ENCODE measurements around the gene ATXN3. TPM values are rescaled to one million over a fixed set of nuclear protein-coding genes. Genes with fewer than 3 reads are reported as not detected.
"Not testable (repeated sequence)": the region's sequence is repeated elsewhere in the genome, so short reads cannot be mapped to it uniquely, and the experiment has no call there.

The ATXN3 gene
- total RNA-seq, 4 donors from 2014 or later, result 47.5 to 166 (median 121) TPM

DNA sequence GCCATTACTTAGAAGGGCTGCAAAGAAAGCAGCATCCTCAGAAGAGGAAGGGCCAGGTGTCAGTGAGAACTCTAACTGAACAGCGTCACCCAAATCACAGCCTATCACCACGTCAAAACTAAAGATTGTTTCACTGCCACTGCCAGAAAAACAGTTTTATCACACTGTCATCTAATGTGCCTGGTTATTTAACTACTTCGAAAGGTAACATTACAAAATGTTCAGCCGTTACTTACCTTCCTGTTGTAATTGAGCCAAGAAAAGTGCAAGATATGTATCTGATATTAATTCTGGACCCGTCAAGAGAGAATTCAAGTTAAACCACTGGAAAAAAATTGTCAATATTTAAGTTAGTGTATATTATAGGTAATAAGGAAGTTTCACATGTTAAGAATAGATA, 17.9 kb downstream of the ATXN3 start:
- H3K9me3 ChIP-seq, result no peaks in the 10 kb centered on the region
- intact Hi-C loops (cut with DNase I; ENCODE audit: low total_unique reads), result no loop called here
- TF ChIP-seq CTCF (IDR thresholded peaks at IDR 0.05), result no peak
- TF ChIP-seq POLR2A (IDR thresholded peaks at IDR 0.05), result no peak
- DNase-seq, result no peak
- H3K4me3 ChIP-seq, result no peak overlapping the region
- no peaks in the 10 kb centered on the region for H3K36me3 ChIP-seq
- no peaks in the 10 kb centered on the region for H3K4me1 ChIP-seq
- no peak overlapping the region for H3K27ac ChIP-seq
- H3K27me3 ChIP-seq, result no peaks in the 10 kb centered on the region

GRCh38 chr14:92074555-92074954, 31.8 kb downstream of the ATXN3 start:
- H3K4me1 ChIP-seq, result no peaks in the 10 kb centered on the region
- H3K36me3 ChIP-seq, result no peaks in the 10 kb centered on the region
- no peaks in the 10 kb centered on the region for H3K27me3 ChIP-seq
- no peak overlapping the region for H3K4me3 ChIP-seq
- intact Hi-C loops (cut with DNase I; ENCODE audit: low total_unique reads), result no loop called here
- TF ChIP-seq POLR2A (IDR thresholded peaks at IDR 0.05) (no peak), CTCF (IDR thresholded peaks at IDR 0.05) (no peak)
- DNase-seq, result no peak
- no peaks in the 10 kb centered on the region for H3K9me3 ChIP-seq
- no peak overlapping the region for H3K27ac ChIP-seq

- H3K27me3 ChIP-seq, result no peaks in the 10 kb centered on the region
- DNase-seq, result no peak
- no peaks in the 10 kb centered on the region for H3K9me3 ChIP-seq
- TF ChIP-seq POLR2A (IDR thresholded peaks at IDR 0.05) (no peak), CTCF (IDR thresholded peaks at IDR 0.05) (no peak)
- H3K4me3 ChIP-seq, result no peak overlapping the region
- no peaks in the 10 kb centered on the region for H3K36me3 ChIP-seq
- intact Hi-C loops (cut with DNase I; ENCODE audit: low total_unique reads), result no loop called here
- H3K27ac ChIP-seq, result no peak overlapping the region
- H3K4me1 ChIP-seq, result no peaks in the 10 kb centered on the region
These were observed 48.1 kb downstream of the ATXN3 start for GRCh38 chr14:92058006-92058917.

- no peak overlapping the region for H3K27ac ChIP-seq
- H3K27me3 ChIP-seq, result no peaks in the 10 kb centered on the region
- no peaks in the 10 kb centered on the region for H3K9me3 ChIP-seq
- no peak for DNase-seq
- no peaks in the 10 kb centered on the region for H3K4me1 ChIP-seq
- H3K4me3 ChIP-seq, result no peak overlapping the region
- no peaks in the 10 kb centered on the region for H3K36me3 ChIP-seq
- no peak for TF ChIP-seq POLR2A (IDR thresholded peaks at IDR 0.05)
- no peak for TF ChIP-seq CTCF (IDR thresholded peaks at IDR 0.05)
- intact Hi-C loops (cut with DNase I; ENCODE audit: low total_unique reads), result no loop called here
These were observed 56.6 kb downstream of the ATXN3 start for GRCh38 chr14:92049781-92050180.

DNA sequence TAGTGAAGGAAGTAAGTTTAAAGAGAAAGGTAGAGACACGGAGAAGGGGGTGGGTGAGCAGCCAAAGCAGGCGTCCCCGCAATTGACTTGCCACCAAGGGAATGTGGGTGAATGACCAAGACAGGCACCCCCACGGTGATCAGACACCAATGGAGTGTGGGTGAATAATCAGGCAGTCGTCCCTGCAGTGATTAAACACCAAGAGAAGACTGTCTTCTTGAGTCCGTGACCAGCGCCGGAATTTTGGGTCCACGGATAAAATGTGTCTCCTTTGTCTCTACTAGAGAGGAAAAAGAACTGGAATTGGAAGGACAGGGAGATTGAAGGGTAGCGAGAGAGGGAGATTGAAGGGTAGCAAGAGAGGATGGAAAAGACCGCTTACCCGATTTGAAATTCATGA, 57.2 kb downstream of the ATXN3 start:
- H3K27me3 ChIP-seq; H3K27ac ChIP-seq; DNase-seq; H3K36me3 ChIP-seq; H3K4me1 ChIP-seq; intact Hi-C loops (cut with DNase I; ENCODE audit: low total_unique reads); H3K4me3 ChIP-seq; H3K9me3 ChIP-seq: not testable (repeated sequence)

DNA sequence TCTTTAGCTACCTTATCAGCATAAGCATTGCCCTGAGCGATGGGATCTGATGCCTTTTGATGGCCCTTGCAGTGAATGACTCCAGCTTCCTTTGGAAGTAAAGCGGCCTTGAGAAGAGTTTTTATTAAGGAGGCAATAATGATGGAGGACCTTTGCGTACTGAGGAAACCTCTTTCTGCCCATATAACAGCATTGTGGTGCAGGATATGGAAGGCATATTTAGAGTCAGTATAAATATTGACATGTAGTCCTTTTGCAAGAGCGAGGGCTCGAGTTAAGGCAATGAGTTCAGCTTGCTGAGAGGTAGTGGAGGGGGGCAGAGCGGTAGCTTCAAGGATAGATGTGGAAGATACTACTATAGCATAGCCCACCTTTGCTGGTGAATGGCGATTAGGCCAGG, 60.5 kb downstream of the ATXN3 start:
- intact Hi-C loops (cut with DNase I; ENCODE audit: low total_unique reads); DNase-seq; H3K27me3 ChIP-seq; H3K9me3 ChIP-seq; H3K4me3 ChIP-seq; H3K27ac ChIP-seq; H3K4me1 ChIP-seq; H3K36me3 ChIP-seq: not testable (repeated sequence)

GRCh38 chr14:92041766-92042165, 64.6 kb downstream of the ATXN3 start:
- H3K36me3 ChIP-seq; H3K4me3 ChIP-seq; H3K4me1 ChIP-seq; intact Hi-C loops (cut with DNase I; ENCODE audit: low total_unique reads); H3K27ac ChIP-seq; DNase-seq; H3K9me3 ChIP-seq; H3K27me3 ChIP-seq: not testable (repeated sequence)
